ENCODE data around the gene EDIL3. TPM values are rescaled to one million over a fixed set of nuclear protein-coding genes. Genes with fewer than 3 reads are reported as not detected.
"Not testable (repeated sequence)": the region's sequence is repeated elsewhere in the genome, so short reads cannot be mapped to it uniquely, and the experiment has no call there.

EDIL3 gene
- total RNA-seq, 1 experiment from 2014 or later: 191 TPM

DNA sequence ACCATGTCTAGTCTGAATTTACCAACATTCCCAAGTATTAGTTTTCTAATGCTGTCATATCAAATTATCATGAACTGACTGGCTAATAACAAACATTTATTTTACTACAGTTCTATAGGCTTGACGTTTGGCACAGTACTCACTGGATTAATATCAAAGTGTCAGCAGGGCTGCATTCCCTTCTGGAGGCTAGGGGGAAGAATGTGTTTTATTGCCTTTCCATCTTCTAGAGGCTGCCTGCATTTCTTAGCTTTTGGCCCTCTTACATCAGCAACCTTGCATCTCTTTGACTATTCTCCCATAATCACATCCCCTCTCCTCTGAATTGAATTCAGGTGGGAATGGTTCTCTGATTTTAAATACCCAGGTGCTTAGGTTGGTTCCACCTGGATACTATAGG is 84.7 kb downstream of the EDIL3 start:
- DNase-seq (ENCODE audit: low read depth): no peak

DNA sequence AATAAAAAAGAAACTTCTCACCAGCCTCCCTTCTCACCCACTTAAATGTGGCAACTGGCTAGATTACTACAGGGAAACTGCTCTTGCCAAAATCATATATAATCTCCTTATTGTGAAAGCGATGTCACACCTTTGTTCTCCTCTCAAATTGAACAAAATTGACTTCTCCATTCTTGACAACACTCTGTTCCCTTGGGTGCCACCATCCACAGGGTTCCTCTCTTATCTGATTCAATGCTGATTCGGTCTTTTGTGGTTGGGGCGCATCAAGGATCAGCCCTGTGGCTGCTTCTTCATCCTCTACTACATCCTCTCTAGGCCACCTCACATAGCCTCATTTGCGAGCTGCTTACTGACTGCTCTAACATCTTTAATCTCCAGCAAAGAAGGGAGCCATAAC is 86.1 kb downstream of the EDIL3 start:
- DNase-seq (ENCODE audit: low read depth): no peak

DNA sequence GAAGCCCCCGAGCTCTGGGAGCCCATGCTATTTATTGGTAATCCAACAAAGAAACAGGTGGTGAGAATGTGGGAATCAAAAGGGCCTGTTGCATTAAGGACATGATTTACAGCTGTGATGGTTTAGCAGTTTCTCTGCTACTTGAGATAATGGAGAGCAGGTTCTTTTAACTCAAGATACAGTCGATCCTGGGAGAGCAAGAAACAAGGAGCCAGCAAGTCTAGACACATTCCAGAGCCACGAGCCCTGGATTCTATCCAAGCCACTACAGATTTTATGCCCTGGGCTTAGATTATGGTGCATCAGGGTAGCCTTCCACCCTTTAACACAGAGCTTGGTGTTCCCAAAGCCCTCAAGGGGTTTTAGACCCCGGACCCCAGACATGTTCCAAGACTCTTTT is 87.0 kb downstream of the EDIL3 start:
- not testable (repeated sequence) for DNase-seq (ENCODE audit: low read depth)

DNA sequence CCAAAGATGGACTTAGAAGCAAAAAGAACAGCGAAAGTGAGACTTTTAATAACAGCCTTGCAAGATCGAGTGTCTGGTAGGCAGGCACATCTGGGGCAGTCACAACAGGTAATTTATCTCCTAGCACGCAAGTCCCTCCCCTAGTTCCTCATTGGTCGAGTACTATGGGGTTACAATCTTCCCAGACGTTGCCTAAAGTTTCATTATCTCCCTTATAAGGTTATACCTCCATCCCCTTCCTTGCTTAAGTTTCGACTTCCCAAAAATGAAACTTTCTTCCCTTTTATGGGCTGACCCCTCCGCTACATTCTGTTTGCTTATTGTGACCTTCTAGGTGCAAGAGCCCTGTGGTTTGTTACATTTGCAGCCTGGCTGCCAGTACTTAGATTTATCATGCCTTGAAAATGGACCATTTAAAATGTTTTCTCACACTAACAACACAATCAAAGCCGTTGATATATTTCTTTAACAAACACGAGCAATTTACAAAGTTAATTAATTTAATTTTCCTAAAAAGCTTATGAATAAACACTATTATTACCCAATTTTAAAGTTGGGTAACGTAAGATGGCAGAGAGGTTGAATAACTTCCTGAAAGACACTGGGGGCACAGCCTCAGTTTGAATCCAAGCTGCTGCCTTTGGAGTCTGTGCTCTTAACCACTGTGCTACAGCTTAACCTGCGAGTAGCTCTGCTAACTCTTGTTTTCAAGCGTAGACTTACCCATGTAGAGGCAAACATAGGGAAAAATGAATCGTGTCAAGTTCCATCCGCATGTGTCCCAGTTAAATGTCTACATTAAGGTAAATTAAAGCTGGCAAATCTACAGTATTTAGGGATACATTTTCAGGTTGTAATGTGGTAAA is 91.7 kb downstream of the EDIL3 start:
- no peak for DNase-seq (ENCODE audit: low read depth)

DNA sequence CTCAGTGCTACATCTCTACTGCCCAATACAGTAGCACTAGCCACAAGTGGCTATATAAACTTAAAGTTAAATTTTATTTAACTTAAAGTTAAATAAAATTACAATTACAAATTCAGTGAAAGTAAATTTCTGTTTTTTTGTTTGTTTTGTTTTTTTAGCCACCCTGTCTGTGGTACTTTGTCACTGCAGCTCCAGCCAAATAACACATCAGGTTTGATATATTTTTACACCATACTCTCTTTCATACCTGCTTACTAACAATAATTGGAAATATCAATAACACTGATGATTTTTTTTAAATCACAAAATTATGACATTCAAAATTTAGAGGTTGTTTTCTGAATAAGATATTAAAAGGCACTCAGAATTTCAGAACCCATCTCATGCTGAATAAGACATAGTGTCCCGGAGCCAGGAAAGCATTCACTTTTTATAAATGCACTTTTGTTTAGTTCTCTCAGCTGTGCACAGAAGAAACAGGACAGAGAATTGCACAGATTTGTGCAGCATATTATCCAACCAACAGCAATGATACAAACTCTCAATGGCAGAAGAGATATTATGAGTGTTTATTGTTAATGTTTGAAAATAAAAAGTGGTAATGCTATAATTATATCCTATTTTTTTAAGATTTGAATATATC is 92.6 kb downstream of the EDIL3 start:
- DNase-seq (ENCODE audit: low read depth): no peak

DNA sequence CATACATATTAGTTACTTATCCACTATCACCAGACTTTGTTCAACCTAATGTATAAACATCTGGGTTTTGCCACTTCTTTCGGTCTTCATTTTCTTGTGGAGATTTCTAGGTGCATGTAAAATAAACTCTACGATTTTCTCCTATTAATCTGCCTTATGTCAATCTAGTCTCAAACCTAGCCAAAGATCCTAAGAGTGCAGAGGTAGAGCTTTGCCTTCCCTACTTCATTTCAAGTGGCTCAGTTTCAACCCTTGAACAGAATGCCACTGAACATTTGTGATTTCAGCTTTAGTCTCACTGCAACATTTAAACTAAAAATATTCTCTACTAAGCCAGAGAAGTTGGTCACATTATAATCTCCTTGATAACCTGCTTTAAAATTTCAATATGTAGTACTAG is 94.0 kb downstream of the EDIL3 start:
- no peak for DNase-seq (ENCODE audit: low read depth)

DNA sequence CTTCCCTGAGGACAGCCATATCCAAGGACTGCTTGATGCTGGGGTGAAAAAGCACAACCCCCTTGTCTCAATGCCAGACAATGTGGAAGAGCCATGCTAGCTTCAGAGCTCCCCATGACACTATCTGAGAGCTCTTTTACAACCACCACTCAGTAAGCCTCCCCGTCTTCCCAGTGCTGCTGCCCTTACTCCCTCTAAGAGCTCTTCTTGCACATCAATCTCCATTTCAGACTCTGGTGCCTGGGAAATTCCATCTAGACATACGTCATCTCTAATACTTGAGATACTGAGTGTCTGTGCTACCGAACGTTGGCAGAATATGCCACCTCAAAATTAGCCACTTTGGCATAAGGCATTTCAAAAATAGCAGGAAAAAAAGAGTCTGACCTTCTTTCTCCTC is 94.5 kb downstream of the EDIL3 start:
- peak; percentile 86 for DNase-seq (ENCODE audit: low read depth)

DNA sequence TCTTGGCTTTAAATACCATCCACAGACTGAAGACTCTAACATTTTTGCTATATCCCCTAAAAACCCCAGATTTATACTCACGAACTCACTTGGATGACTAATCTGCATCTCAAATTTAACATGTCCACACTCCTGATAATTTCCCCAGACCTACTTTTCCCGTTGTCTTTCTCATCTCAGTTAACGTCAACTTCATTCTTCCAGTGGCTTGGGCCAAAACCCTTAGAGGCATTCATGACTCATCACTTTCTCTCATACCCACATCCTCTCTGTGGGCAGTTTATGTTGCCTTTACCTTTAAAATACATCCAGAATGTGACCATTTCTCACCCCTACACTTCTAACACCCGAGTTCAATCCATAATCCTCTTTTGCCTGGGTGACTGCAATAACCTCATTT is 96.7 kb downstream of the EDIL3 start:
- DNase-seq (ENCODE audit: low read depth): peak; percentile 94

DNA sequence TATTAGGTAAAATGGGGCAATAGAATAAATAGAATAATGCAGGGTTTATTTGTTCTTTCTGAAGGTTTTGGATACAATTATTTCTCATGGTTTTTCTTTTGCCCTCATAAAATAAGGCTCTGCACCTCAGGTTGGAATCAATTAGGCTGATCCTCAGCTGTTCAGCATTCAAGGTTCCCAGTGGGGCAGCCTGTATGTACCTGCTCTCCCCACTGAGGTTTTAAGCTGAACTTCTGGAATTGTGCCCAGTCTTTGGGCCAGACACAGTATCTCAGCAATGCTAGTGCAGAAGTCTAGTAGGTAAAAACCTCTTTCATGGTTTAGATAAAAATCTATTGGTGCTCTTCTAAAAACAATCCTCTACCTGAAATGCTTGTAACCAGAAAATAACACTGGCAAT is 98.0 kb downstream of the EDIL3 start:
- no peak for DNase-seq (ENCODE audit: low read depth)

DNA sequence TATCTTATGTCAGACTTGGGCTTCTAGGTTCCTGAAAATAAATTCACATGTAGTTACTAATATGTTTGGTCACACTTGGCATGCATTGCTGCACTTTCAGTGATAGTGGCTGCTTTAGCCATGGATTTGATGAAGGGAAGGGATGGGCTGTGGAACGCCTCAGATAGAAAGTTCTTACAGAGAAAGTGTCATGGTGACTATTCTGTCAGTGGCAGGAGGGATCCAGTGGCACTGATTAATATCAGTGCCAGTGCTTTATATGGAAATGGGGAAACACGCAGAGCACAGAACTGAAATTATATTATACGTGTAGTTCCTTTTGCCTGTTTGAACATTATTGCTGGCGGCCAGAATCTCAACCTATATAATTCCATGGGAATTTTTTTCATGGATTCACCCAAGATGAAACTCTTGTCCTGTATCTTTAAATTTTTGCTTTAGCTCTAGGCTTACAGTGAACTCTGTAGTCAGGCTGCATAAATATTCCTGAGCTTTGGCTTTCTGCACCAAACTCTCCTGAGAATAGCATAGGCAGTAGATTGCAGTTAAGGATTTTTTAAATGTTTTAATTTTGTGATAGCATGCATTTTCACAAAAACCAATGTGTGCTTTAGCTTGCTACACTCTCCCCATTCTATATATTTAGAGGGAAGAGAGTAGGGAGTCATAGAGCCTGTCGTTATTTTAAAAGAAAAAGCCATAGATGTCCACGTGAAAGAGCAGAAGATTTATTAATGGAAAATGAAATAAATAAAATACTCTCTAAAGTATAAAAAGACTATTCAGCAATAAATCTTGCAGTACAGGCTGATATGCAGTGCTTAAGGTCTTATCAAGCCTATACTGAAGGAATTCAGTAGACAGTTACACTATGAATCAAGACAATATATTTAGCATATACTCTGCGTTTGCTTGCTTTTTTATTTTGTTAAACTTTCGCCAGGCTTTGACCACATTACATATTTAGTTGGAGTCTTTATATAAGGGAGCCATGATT is 98.7 kb downstream of the EDIL3 start:
- no peak for DNase-seq (ENCODE audit: low read depth)

DNA sequence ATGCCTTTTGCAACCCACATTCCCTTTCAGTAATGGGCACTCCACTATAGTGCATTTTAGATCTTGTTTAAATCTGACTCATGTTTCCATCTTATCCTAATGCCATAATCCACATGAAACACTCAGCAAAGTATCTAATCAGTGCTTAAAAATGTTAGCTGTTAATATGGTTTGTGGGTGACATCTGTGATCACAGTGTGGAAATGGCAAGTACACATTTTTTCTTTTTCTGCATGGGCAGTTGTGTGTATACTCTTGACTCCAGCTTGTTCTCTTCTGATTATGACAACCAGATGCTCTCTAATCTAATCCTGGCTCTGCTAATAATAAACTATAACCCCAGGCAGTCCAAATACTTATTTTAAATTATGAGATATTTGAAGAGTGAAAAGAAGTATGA is 103.3 kb downstream of the EDIL3 start:
- DNase-seq (ENCODE audit: low read depth): no peak

DNA sequence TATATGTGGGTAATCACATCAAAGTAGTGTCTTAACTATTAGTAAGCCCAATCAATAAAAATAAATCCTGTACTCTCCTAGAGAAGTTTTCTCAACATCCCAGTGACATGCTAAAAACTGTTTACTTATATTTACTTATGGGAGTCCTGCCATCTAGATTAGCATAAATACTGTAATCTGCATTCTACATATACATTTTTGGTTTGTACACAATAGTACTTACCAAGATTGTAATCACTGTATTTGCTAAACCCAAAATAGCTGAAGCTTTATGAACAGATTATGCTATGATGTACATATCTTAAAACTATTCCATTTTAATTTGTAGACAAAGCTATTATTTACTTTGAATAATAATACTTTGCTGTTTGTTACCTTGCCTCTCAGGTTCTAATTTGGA is 105.4 kb downstream of the EDIL3 start:
- DNase-seq (ENCODE audit: low read depth): no peak

DNA sequence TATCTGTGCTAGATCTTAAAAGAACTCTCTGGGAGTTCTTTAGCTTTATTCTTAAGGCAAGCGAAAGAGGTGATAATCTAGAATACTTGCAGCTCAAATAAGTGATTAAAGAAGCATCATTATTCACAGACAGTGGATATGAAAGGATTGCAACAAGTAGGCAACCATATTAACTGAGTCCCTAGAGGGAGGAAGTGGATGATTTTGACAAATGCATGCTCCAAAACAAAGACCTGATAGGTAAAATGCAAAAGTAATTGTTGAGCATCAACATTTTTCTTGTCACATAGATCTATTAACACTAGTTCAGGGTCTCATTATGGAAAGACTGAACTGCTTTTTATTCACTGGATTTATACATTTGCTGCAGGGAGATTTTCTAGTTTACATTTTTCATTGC is 109.1 kb downstream of the EDIL3 start:
- DNase-seq (ENCODE audit: low read depth): no peak

DNA sequence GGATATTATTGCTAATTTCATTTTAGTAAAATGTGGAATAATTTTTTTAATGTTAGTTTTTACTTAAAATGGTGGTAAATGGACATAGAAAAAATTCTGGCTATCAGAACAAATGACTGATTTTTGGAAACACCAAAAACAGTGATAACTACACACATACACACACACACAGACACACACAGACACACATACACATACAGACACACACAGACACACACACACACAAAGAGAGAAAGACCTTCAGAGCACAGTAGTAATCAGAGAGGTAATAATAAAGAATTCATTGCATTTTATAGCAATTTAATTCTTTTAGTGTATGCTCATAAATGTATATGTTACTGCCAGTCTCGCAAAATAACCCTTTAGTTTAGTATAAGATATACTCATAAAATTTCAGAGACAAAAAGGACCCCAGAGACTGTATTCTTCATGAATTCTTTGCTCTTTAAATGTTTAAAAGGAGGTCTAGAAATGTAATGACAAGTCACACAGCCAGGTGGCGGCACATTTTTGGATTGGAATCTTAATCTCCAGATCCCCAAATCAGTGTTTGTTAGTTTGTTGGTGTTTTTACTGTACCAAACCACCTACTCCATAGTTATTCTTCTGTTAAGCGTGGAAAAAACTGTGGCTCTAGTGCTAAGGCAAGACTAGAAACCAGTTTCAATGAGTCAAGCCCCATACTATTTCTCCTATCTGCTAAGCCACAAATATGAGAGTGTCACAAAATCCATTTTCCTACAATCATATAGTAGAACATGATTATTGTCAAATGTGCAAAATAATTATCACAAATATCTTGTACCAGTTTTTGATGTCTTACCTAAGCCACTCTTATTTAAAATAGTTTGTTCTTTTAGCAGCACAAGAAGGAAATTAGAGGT is 109.9 kb downstream of the EDIL3 start:
- peak; percentile 29 for DNase-seq (ENCODE audit: low read depth)

DNA sequence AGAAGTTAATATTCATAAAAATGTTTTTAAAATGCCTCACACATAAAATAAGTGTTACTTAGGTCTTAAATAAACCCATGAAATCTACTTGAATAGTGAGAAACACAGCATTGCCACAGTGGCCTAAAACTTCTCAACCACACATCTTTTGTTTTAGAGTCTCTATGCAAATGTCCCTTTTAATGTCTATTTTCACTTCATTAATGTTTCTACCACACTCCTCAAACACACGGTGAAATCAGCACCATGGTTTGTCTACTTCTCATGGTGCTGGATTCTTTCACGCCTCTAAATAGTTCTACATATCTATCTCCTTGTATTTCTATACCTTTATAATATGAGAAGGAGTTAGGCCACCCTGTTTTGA is 111.2 kb downstream of the EDIL3 start:
- DNase-seq (ENCODE audit: low read depth): no peak

DNA sequence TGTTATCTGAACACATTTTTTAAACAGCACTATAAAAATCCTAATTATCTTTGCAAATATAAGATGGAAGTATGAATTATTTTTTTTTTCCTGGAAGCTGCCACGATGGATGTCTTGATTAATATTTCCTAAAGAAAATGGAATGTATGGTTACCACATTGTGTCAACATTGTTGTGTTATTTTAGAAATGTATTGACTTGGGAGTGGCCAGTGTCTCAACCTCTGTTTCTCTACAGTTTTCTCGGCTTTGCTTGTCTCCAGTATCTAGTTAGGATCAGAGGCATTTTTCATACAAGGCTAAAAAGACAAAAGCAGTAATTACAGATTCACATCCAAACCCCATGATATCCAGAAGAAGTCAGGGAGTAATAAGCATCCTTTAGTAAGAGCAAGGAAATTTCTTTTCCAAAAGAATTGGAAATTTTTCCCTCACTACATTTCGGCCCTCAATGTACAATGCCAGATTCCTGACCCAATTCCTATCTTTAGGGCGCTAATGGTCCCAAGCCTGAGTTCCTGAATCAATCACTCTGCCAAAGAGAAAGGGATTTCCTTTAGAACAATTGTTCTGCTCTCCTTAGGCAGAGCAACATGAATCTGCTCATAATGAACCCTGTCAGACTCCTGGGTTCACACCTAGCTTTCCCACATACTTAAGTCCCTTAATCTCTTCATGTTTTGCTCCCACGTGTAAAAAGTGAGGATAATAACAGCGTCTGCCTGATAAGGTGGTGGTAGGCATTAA is 111.7 kb downstream of the EDIL3 start:
- no peak for DNase-seq (ENCODE audit: low read depth)

DNA sequence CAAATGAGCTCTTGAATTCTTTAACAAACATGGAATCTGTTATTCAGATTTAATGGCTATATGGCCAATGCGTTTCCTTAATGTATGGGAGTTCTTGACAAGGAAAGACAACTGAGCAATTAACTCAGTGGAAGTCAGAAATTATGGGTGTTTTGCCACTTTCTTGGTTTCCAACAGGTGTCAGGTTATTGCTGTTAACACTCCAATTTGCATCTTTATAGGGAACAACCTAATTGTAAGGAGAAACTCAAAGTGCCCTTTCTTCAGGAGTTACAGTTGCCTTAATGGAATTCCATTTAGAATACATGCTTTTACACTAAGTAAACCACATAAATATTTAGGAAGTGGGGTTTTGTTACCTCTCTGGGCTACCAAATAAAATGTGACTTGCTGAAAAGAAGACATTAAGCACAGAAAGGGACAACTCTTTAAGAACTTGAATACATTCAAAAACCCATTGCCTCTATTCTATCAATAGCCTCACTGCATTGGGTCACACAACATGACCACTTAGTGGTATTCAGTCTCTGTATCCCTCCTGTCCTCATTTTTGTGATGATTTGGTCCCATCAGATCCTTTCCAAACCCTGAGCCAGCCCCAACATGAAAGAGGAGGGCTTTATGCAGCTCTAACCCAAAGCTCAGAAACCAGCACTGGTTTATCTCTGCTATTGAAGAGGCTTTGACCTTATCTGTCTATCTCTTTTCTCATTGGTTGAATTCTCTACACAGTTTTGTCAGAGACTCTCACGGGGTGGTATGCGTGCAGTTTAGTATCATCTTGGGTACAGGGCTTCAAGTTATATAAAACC is 118.7 kb downstream of the EDIL3 start:
- no peak for DNase-seq (ENCODE audit: low read depth)

DNA sequence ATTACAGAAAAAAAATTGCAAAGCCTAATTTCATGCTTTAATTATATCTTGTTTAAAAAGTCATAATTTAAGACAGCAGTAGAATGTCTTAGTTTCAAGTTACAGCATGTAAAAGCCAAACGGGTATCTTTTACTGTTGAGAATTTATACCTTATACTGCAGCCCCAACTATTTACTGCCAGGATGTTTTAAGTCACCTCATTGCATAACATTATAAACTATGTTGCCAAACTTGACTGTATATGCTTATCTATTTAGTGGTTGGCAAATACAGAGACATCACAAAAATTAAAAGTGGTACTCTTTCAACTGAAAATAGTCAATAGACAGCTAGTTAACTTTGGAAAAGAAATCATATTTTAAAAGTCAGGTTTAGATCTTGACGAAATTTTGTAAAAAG is 119.5 kb downstream of the EDIL3 start:
- DNase-seq (ENCODE audit: low read depth): no peak

DNA sequence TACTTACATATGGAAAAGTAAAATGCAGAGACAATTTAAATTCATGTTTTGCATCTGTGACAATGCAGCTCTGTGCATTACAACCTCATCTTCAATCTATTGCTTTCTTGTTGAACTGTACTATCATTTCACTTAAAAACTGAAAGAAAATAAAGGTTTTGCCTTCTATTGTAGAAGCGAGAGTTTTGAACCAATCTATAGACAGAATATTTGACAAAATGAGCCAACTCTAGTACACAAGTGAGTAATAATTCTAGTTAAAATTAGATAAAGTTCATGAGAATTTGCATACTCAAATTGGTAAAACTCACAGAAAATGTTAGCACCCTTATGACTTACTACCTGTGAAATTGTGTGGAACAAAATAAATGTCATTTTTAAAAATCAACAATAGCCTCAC is 123.7 kb downstream of the EDIL3 start:
- DNase-seq (ENCODE audit: low read depth): no peak

DNA sequence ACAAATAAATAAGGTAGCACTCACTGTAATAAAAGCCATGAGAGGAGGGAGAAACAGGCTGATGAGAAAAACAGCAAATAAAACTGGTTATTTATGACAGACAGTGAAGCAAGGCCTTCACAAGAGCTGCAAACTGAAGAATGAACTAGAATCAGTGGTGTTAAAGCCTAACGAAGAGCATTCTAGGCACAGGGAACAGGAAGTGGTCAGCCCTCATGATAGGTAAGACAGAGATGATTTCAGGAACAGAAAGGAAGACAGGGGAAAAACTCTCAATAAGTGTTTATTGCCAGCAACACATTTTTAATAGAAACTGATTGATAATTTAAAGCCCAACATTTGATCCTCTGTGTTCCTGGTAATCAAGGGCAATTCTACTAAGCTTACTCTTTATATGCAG is 124.5 kb downstream of the EDIL3 start:
- no peak for DNase-seq (ENCODE audit: low read depth)

Measured in Daoy (cell line).